H9 (cell line): ENCODE results near the gene ZDHHC24. TPM values are rescaled to one million over a fixed set of nuclear protein-coding genes. Genes with fewer than 3 reads are reported as not detected.
"Not testable (repeated sequence)": the region's sequence is repeated elsewhere in the genome, so short reads cannot be mapped to it uniquely, and the experiment has no call there.

Experiments used
- DNase-seq: peaks from one replicate; pipeline ENCODE4 v3.0.0-alpha.2; 2017
- H2AFZ ChIP-seq: one replicate; pipeline ENCODE4 v1.6.1; 2013; ENCODE audit warnings: mild to moderate bottlenecking, low read length, control low read depth, moderate library complexity
- H2AK5ac ChIP-seq: 2 replicates; pipeline ENCODE4 v1.6.1; 2013; ENCODE audit warnings: low read length, control low read depth, mixed read lengths; ENCODE audit not compliant: insufficient read length
- H2BK120ac ChIP-seq: one replicate; pipeline ENCODE4 v1.6.1; 2013; ENCODE audit warnings: low read depth, mild to moderate bottlenecking, low read length, control low read depth, inconsistent platforms; ENCODE audit not compliant: poor library complexity, severe bottlenecking
- H2BK12ac ChIP-seq: 2 replicates; pipeline ENCODE4 v1.6.1; 2013; ENCODE audit warnings: low read length, control low read depth, mixed read lengths, low read depth; ENCODE audit not compliant: insufficient read length
- H2BK15ac ChIP-seq: 2 replicates; pipeline ENCODE4 v1.6.1; 2013; ENCODE audit warnings: low read depth, low read length, control low read depth
- H2BK20ac ChIP-seq: one replicate; pipeline ENCODE4 v1.6.1; 2013; ENCODE audit warnings: low read depth, mild to moderate bottlenecking, low read length, control low read depth, inconsistent platforms; ENCODE audit not compliant: poor library complexity, severe bottlenecking
- H2BK5ac ChIP-seq: 2 replicates; pipeline ENCODE4 v1.6.1; 2013; ENCODE audit warnings: low read length, control low read depth, mixed read lengths; ENCODE audit not compliant: insufficient read length
- H3K14ac ChIP-seq: 2 replicates; pipeline ENCODE4 v1.6.1; 2013; ENCODE audit warnings: low read length, control low read depth; ENCODE audit not compliant: insufficient read depth
- H3K18ac ChIP-seq: 2 replicates; pipeline ENCODE4 v1.6.1; 2013; ENCODE audit warnings: low read depth, mild to moderate bottlenecking, mixed read lengths, low read length, control low read depth; ENCODE audit not compliant: insufficient read length
- H3K23ac ChIP-seq: 2 replicates; pipeline ENCODE4 v1.6.1; 2013; ENCODE audit warnings: low read length, control low read depth, mixed read lengths, low read depth; ENCODE audit not compliant: insufficient read length
- H3K23me2 ChIP-seq: 2 replicates; pipeline ENCODE4 v1.6.1; 2013; ENCODE audit warnings: low read depth, mild to moderate bottlenecking, mixed read lengths, low read length, control low read depth; ENCODE audit not compliant: insufficient read length, poor library complexity, severe bottlenecking
- H3K27ac ChIP-seq: 2 replicates; pipeline ENCODE4 v1.5.1; 2013; ENCODE audit warnings: low read length, control low read depth, mixed read lengths, low read depth; ENCODE audit not compliant: insufficient read length
- H3K27me3 ChIP-seq: 2 replicates; pipeline ENCODE4 v1.6.1; 2013; ENCODE audit warnings: low read length, control low read depth, inconsistent platforms; ENCODE audit not compliant: insufficient read depth
- H3K4ac ChIP-seq: 2 replicates; pipeline ENCODE4 v1.6.1; 2013; ENCODE audit warnings: low read depth, mild to moderate bottlenecking, control low read depth, inconsistent platforms, low read length, moderate library complexity
- H3K4me1 ChIP-seq: 2 replicates; pipeline ENCODE4 v1.6.1; 2013; ENCODE audit warnings: low read length, control low read depth, inconsistent platforms; ENCODE audit not compliant: insufficient read depth
- H3K4me2 ChIP-seq: 2 replicates; pipeline ENCODE4 v1.6.1; 2013; ENCODE audit warnings: low read length, control low read depth, mixed read lengths; ENCODE audit not compliant: insufficient read length, insufficient read depth
- H3K56ac ChIP-seq: 2 replicates; pipeline ENCODE4 v1.6.1; 2013; ENCODE audit warnings: low read depth, mild to moderate bottlenecking, mixed read lengths, low read length, control low read depth; ENCODE audit not compliant: insufficient read length
- H3K79me1 ChIP-seq: 2 replicates; pipeline ENCODE4 v1.6.1; 2013; ENCODE audit warnings: low read depth, mild to moderate bottlenecking, moderate library complexity, low read length, control low read depth, inconsistent platforms; ENCODE audit not compliant: insufficient read depth, poor library complexity, severe bottlenecking
- H3K79me2 ChIP-seq: 2 replicates; pipeline ENCODE4 v1.6.1; 2013; ENCODE audit warnings: low read length, control low read depth, inconsistent platforms; ENCODE audit not compliant: insufficient read depth
- H3K9ac ChIP-seq: 2 replicates; pipeline ENCODE4 v1.6.1; 2013; ENCODE audit warnings: low read length, control low read depth, mixed read lengths; ENCODE audit not compliant: insufficient read length; ENCODE audit errors: extremely low read depth
- H3K9me3 ChIP-seq: one replicate; pipeline ENCODE4 v1.6.1; 2013; ENCODE audit warnings: low read depth, low read length, inconsistent platforms; ENCODE audit not compliant: control insufficient read depth
- H3T11ph ChIP-seq: one replicate; pipeline ENCODE4 v1.6.1; 2013; ENCODE audit warnings: mild to moderate bottlenecking, low read length, control low read depth, inconsistent platforms
- H4K20me1 ChIP-seq: one replicate; pipeline ENCODE4 v1.6.1; 2013; ENCODE audit not compliant: control insufficient read depth, insufficient read length, insufficient read depth
- H4K5ac ChIP-seq: 2 replicates; pipeline ENCODE4 v1.6.1; 2013; ENCODE audit warnings: low read depth, mild to moderate bottlenecking, mixed read lengths, low read length, control low read depth; ENCODE audit not compliant: insufficient read length
- H4K8ac ChIP-seq: replicated peaks from 2 replicates; pipeline ENCODE4 v1.6.1; 2013; ENCODE audit warnings: low read length, control low read depth, mixed read lengths, low read depth; ENCODE audit not compliant: insufficient read length
- H4K91ac ChIP-seq: 2 replicates; pipeline ENCODE4 v1.6.1; 2013; ENCODE audit warnings: low read depth, mild to moderate bottlenecking, moderate library complexity, mixed read lengths, low read length, control low read depth; ENCODE audit not compliant: insufficient read length
- H3K27ac Mint-ChIP-seq, 3 experiments: 2 replicates in 2 of 3; 3 replicates in 1 of 3; pipeline ENCODE4 v1.8.0; 2020 to 2021; ENCODE audit warnings: mixed read lengths in 3 of 3, mild to moderate bottlenecking in 1 of 3, moderate library complexity in 1 of 3
- H3K27me3 Mint-ChIP-seq: 2 replicates; pipeline ENCODE4 v1.8.0; 2021; ENCODE audit warnings: low read depth, mild to moderate bottlenecking, moderate library complexity, mixed read lengths
- H3K36me3 Mint-ChIP-seq, 3 experiments: 2 replicates in 2 of 3; 3 replicates in 1 of 3; pipeline ENCODE4 v1.8.0; 2020 to 2021; ENCODE audit warnings: low read depth in 3 of 3, mixed read lengths in 3 of 3; ENCODE audit not compliant: insufficient read depth in 1 of 3
- H3K4me1 Mint-ChIP-seq, 2 experiments: 2 replicates each; pipeline ENCODE4 v1.8.0; 2020; ENCODE audit warnings: mixed read lengths in 2 of 2
- H3K4me3 Mint-ChIP-seq, 2 experiments: 2 replicates in 1 of 2; 3 replicates in 1 of 2; pipeline ENCODE4 v1.8.0; 2020 to 2021; ENCODE audit warnings: mild to moderate bottlenecking in 2 of 2, mixed read lengths in 2 of 2, moderate library complexity in 1 of 2
- H3K9me3 Mint-ChIP-seq, 2 experiments: 2 replicates in 1 of 2; 3 replicates in 1 of 2; pipeline ENCODE4 v1.8.0; 2020; ENCODE audit warnings: mild to moderate bottlenecking in 2 of 2, mixed read lengths in 2 of 2, moderate library complexity in 1 of 2
- CTCF ChIP-seq: fragments of 200-600 bp; sonication (generic); conservative IDR thresholded peaks from 3 replicates; pipeline ENCODE4 v1.8.0; 2021; ENCODE audit warnings: antibody characterized with exemption, mild to moderate bottlenecking
- WGBS: extraction: QIAGEN DNeasy Blood & Tissue Kit; methylation state at CpG from one replicate; pipeline ENCODE4 v1.1.7; 2013; ENCODE audit warnings: missing lambda C conversion rate, low lambda C conversion rate, mixed read lengths; ENCODE audit not compliant: insufficient read length; ENCODE audit errors: extremely low coverage; 5-methylcytosine and 5-hydroxymethylcytosine counted together
- total RNA-seq: library from RNA; stranded (reverse); gene quantifications from 2 replicates; pipeline ENCODE4 v1.2.1, GENCODE V29; 2021

The ZDHHC24 gene
- total RNA-seq, 1 experiment from 2014 or later = 8.9 TPM

- no peaks in the 10 kb centered on the region for H3K9me3 ChIP-seq
- H3K9me3 Mint-ChIP-seq = no peaks in the 10 kb centered on the region; a peak in 1 of 5 replicates
- H3K27ac ChIP-seq = no peak within 1 kb of the TSS
- H3K27me3 Mint-ChIP-seq = no peaks in the 10 kb centered on the region; the same call in 1 of the 2 replicates
- peaks cover 37 to 38% of the 10 kb centered on the region in 2 experiments for H3K4me1 Mint-ChIP-seq
- no peak within 1 kb of the TSS for H2BK5ac ChIP-seq
- no peak within 1 kb of the TSS for H4K5ac ChIP-seq
- no peaks in the 10 kb centered on the region for H3K79me2 ChIP-seq
- peak within 1 kb of the TSS; percentile 50 to 90 (median 82); a peak in 4 of 7 replicates for H3K27ac Mint-ChIP-seq
- no peaks in the 10 kb centered on the region for H3K4me1 ChIP-seq
- WGBS = no CpG with 5 or more reads among the region's 37 CpGs
- no peak within 1 kb of the TSS for H2BK120ac ChIP-seq
- H4K8ac ChIP-seq = no peak within 1 kb of the TSS
- TF ChIP-seq CTCF = no peak
- no peak within 1 kb of the TSS for H3T11ph ChIP-seq
- H2AFZ ChIP-seq = no peak within 1 kb of the TSS
- no peak within 1 kb of the TSS for H4K91ac ChIP-seq
- peaks cover 0 to 36% (median 27%) of the 10 kb centered on the region in 3 experiments for H3K36me3 Mint-ChIP-seq
- no peak within 1 kb of the TSS for H2BK15ac ChIP-seq
- H3K4me3 Mint-ChIP-seq = peak within 1 kb of the TSS; percentile 82 to 85
- H2BK20ac ChIP-seq = no peak within 1 kb of the TSS
- no peaks in the 10 kb centered on the region for H4K20me1 ChIP-seq
- H3K23me2 ChIP-seq = no peaks in the 10 kb centered on the region
- H3K4me2 ChIP-seq = peak within 1 kb of the TSS; percentile 57
- peak within 1 kb of the TSS; percentile 61; the same call in 1 of the 2 replicates for H3K14ac ChIP-seq
- H2BK12ac ChIP-seq = no peak within 1 kb of the TSS
- no peaks in the 10 kb centered on the region for H3K79me1 ChIP-seq
- no peaks in the 10 kb centered on the region for H3K27me3 ChIP-seq
- no peak within 1 kb of the TSS for H3K4ac ChIP-seq
- peak within 1 kb of the TSS; percentile 56 for H3K9ac ChIP-seq
- peak; percentile 88 for DNase-seq
- H3K56ac ChIP-seq = no peak within 1 kb of the TSS
- peak within 1 kb of the TSS; percentile 53 for H3K18ac ChIP-seq
- no peak within 1 kb of the TSS for H2AK5ac ChIP-seq
- H3K23ac ChIP-seq = no peak within 1 kb of the TSS
Observed at GRCh38 chr11:66546368-66546965, 619 bp upstream of the ZDHHC24 start, which contains the start of gene ACTN3. Gene ACTN3, plus strand, starts transcription at chr11:66546903. Its CDS starts 35 bp downstream, at chr11:66546938.

- WGBS = no CpG with 5 or more reads among the region's 14 CpGs
- Mint-ChIP-seq H3K4me1 (peaks cover 37 to 38% of the 10 kb centered on the region in 2 experiments), H3K4me3 (peak overlapping the region; percentile 79 to 82), H3K36me3 (peaks cover 0 to 28% (median 25%) of the 10 kb centered on the region in 3 experiments)
- not testable (repeated sequence) for H3K4ac ChIP-seq, H3K14ac ChIP-seq, H3K9me3 ChIP-seq, H2BK12ac ChIP-seq, H4K8ac ChIP-seq, H3K23ac ChIP-seq, H3K27me3 Mint-ChIP-seq, H2BK5ac ChIP-seq, H3K9me3 Mint-ChIP-seq, H3K18ac ChIP-seq, H2BK120ac ChIP-seq, H3K79me1 ChIP-seq, H3K9ac ChIP-seq, H2AFZ ChIP-seq, DNase-seq, H3K56ac ChIP-seq, H2AK5ac ChIP-seq, H2BK15ac ChIP-seq, H3T11ph ChIP-seq, H4K5ac ChIP-seq, H3K79me2 ChIP-seq, H3K27ac Mint-ChIP-seq, H3K27ac ChIP-seq, H2BK20ac ChIP-seq, H3K23me2 ChIP-seq, H3K27me3 ChIP-seq, H4K20me1 ChIP-seq, H3K4me1 ChIP-seq, H4K91ac ChIP-seq
- H3K4me2 ChIP-seq = peak overlapping the region; percentile 57
Observed at GRCh38 chr11:66544952-66545351, 896 bp downstream of the ZDHHC24 start.
